ENCODE results near the gene INHA.

The INHA gene

GRCh38 chr2:219572237-219573001 lies at the start of gene INHA:
Gene INHA, plus strand, starts transcription at chr2:219572310. Its CDS starts 65 bp downstream, at chr2:219572375.
- DNase-seq (ENCODE audit: low read depth) = no peak

GRCh38 chr2:219523031-219523671 lies 49.0 kb upstream of the INHA start:
- DNase-seq (ENCODE audit: low read depth) = no peak

GRCh38 chr2:219524817-219525216 lies 47.3 kb upstream of the INHA start:
- no peak for DNase-seq (ENCODE audit: low read depth)

- DNase-seq (ENCODE audit: low read depth) = no peak
Measured at GRCh38 chr2:219525533-219526232, 46.4 kb upstream of the INHA start.

- no peak for DNase-seq (ENCODE audit: low read depth)
Measured at GRCh38 chr2:219526320-219527075, 45.6 kb upstream of the INHA start.

GRCh38 chr2:219527076-219527394 lies 45.1 kb upstream of the INHA start:
- no peak for DNase-seq (ENCODE audit: low read depth)

GRCh38 chr2:219527472-219527871 lies 44.6 kb upstream of the INHA start:
- DNase-seq (ENCODE audit: low read depth) = no peak

- peak; percentile 78 for DNase-seq (ENCODE audit: low read depth)
Measured at GRCh38 chr2:219530048-219530963, 41.8 kb upstream of the INHA start.

GRCh38 chr2:219531639-219532377 lies 40.3 kb upstream of the INHA start:
- DNase-seq (ENCODE audit: low read depth) = no peak

GRCh38 chr2:219532378-219532649 lies 39.8 kb upstream of the INHA start:
- DNase-seq (ENCODE audit: low read depth) = no peak

- no peak for DNase-seq (ENCODE audit: low read depth)
Measured at GRCh38 chr2:219533930-219534661, 38.0 kb upstream of the INHA start.

GRCh38 chr2:219536425-219536824 lies 35.7 kb upstream of the INHA start:
- DNase-seq (ENCODE audit: low read depth) = no peak

- DNase-seq (ENCODE audit: low read depth) = no peak
Measured at GRCh38 chr2:219536967-219537366, 35.1 kb upstream of the INHA start.

- DNase-seq (ENCODE audit: low read depth) = no peak
Measured at GRCh38 chr2:219537657-219538488, 34.2 kb upstream of the INHA start.

- DNase-seq (ENCODE audit: low read depth) = no peak
Measured at GRCh38 chr2:219538504-219538951, 33.6 kb upstream of the INHA start.

- DNase-seq (ENCODE audit: low read depth) = no peak
Measured at GRCh38 chr2:219538956-219539788, 32.9 kb upstream of the INHA start.

GRCh38 chr2:219539926-219540678 lies 32.0 kb upstream of the INHA start:
- no peak for DNase-seq (ENCODE audit: low read depth)

All from activated T-helper 9 cell treated with anti-CD3 and anti-CD28 coated beads, Interleukin-2, amount 50 U/mL, for 16 hours (primary cell).